ENCODE data around the gene PKDREJ.

DNA sequence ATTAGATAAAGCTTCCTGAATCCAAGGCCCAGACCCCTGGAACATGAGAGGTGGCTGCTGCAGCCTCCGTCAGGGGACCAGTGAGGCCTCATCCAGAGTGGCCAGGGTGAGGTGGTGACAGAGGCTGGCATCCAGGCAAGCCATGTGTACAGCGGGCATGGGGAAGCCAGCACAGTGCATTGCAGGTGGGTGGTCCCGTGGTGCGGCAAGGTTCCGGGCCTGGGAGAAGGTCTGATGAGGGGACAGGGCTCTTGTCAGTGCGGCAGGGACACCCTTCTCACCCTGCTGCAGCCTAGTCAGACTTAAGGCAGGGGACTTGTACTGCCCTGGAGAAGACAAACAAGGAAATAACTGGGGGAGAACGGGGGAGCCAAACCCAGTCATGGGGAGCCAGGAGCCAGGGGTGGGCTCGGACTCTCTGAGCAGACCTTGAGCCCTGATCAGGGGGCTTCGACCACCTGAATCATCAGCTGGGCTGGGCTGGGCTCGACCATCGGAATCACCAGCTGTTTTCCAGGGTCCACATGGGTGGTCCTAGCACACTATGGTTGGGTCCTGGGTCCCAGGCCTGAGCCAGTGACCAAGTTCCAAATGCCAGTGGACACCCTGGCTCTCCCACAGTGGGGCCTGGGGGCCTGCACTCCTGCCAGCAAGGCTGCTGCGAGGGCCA is 9.8 kb upstream of the PKDREJ start:
- TF ChIP-seq CTCF (IDR thresholded peaks at IDR 0.05) (no peak), POLR2A (IDR thresholded peaks at IDR 0.05) (no peak), EP300 (IDR thresholded peaks at IDR 0.05) (no peak), POLR2AphosphoS5 (IDR thresholded peaks at IDR 0.05) (no peak)
